Activated T-helper 1 cell treated with anti-CD3 and anti-CD28 coated beads, Interleukin-12 subunit alpha, Interleukin-12 subunit beta, Interleukin-2, Interleukin-4 antibody, amounts not matched to agents 30 ng/mL and 10 ng/mL and 1 ng/mL, durations not matched to agents 14 hours and 24 hours and 36 hours (primary cell): ENCODE data around the gene NR5A1. TPM values are rescaled to one million over a fixed set of nuclear protein-coding genes. Genes with fewer than 3 reads are reported as not detected.

ENCODE experiments used
- DNase-seq: peaks from one replicate; pipeline ENCODE4 v3.0.0; 2021; ENCODE audit warnings: low spot score
- H3K27ac Mint-ChIP-seq: one replicate; pipeline ENCODE4 v1.8.0; 2021; ENCODE audit warnings: mild to moderate bottlenecking, mixed read lengths
- H3K27me3 Mint-ChIP-seq: one replicate; pipeline ENCODE4 v1.8.0; 2022; ENCODE audit warnings: mild to moderate bottlenecking, moderate library complexity, mixed read lengths; ENCODE audit not compliant: insufficient read depth
- H3K36me3 Mint-ChIP-seq: one replicate; pipeline ENCODE4 v1.8.0; 2021; ENCODE audit warnings: low read depth, mixed read lengths
- H3K4me1 Mint-ChIP-seq: one replicate; pipeline ENCODE4 v1.8.0; 2021; ENCODE audit warnings: low read depth, mixed read lengths
- H3K4me3 Mint-ChIP-seq: one replicate; pipeline ENCODE4 v1.8.0; 2021; ENCODE audit warnings: mild to moderate bottlenecking, moderate library complexity, mixed read lengths
- H3K9me3 Mint-ChIP-seq: one replicate; pipeline ENCODE4 v1.8.0; 2021; ENCODE audit warnings: mixed read lengths
- intact Hi-C: fragments of 100-400 bp; cut with micrococcal nuclease; formaldehyde crosslinking; loops from one replicate; pipeline ENCODE4 v1.15.1; 2024
- total RNA-seq: library from RNA; stranded (reverse); gene quantifications from 2 replicates; pipeline ENCODE4 v1.2.3, GENCODE V29; 2022

Gene NR5A1
- total RNA-seq, 1 donor from 2014 or later, result not detected

GRCh38 chr9:124530246-124530645, 23.0 kb upstream of the NR5A1 start:
- intact Hi-C loops, result no loop called here
- no peak overlapping the region for H3K4me3 Mint-ChIP-seq
- no peak overlapping the region for H3K27ac Mint-ChIP-seq

GRCh38 chr9:124527781-124528180, 20.6 kb upstream of the NR5A1 start:
- Mint-ChIP-seq H3K36me3 (no peaks in the 10 kb centered on the region), H3K4me1 (no peaks in the 10 kb centered on the region), H3K9me3 (no peaks in the 10 kb centered on the region), H3K27ac (no peak overlapping the region), H3K27me3 (peaks cover 2% of the 10 kb centered on the region), H3K4me3 (no peak overlapping the region)
- no peak for DNase-seq
- intact Hi-C loops, result no loop called here

More at GRCh38 chr9:124530246-124530645, 23.0 kb upstream of the NR5A1 start:
- H3K9me3 Mint-ChIP-seq, result no peaks in the 10 kb centered on the region
- no peaks in the 10 kb centered on the region for H3K4me1 Mint-ChIP-seq
- H3K36me3 Mint-ChIP-seq, result no peaks in the 10 kb centered on the region
- no peaks in the 10 kb centered on the region for H3K27me3 Mint-ChIP-seq
- DNase-seq, result no peak

- no peaks in the 10 kb centered on the region for H3K4me1 Mint-ChIP-seq
- no peak for DNase-seq
- intact Hi-C loops, result no loop called here
- no peak overlapping the region for H3K27ac Mint-ChIP-seq
- H3K27me3 Mint-ChIP-seq, result peaks cover 2% of the 10 kb centered on the region
- H3K4me3 Mint-ChIP-seq, result no peak overlapping the region
- no peaks in the 10 kb centered on the region for H3K9me3 Mint-ChIP-seq
- no peaks in the 10 kb centered on the region for H3K36me3 Mint-ChIP-seq
Measured at GRCh38 chr9:124526174-124526573, 19.0 kb upstream of the NR5A1 start.

GRCh38 chr9:124522121-124523098, 15.2 kb upstream of the NR5A1 start:
- Mint-ChIP-seq H3K36me3 (no peaks in the 10 kb centered on the region), H3K4me3 (no peak overlapping the region), H3K27me3 (peaks cover 12% of the 10 kb centered on the region), H3K27ac (no peak overlapping the region), H3K4me1 (no peaks in the 10 kb centered on the region), H3K9me3 (no peaks in the 10 kb centered on the region)
- intact Hi-C loops, result no loop called here
- DNase-seq, result no peak

- H3K27me3 Mint-ChIP-seq, result peaks cover 15% of the 10 kb centered on the region
- intact Hi-C loops, result no loop called here
- no peaks in the 10 kb centered on the region for H3K4me1 Mint-ChIP-seq
- no peaks in the 10 kb centered on the region for H3K9me3 Mint-ChIP-seq
- H3K36me3 Mint-ChIP-seq, result no peaks in the 10 kb centered on the region
- no peak for DNase-seq
- H3K27ac Mint-ChIP-seq, result no peak overlapping the region
- no peak overlapping the region for H3K4me3 Mint-ChIP-seq
Measured at GRCh38 chr9:124521142-124521541, 13.9 kb upstream of the NR5A1 start.

GRCh38 chr9:124520206-124520596, 13.0 kb upstream of the NR5A1 start:
- H3K27ac Mint-ChIP-seq, result no peak overlapping the region

GRCh38 chr9:124518116-124518515, 10.9 kb upstream of the NR5A1 start:
- Mint-ChIP-seq H3K4me3 (no peak overlapping the region), H3K27ac (no peak overlapping the region), H3K36me3 (no peaks in the 10 kb centered on the region), H3K27me3 (peaks cover 14% of the 10 kb centered on the region), H3K4me1 (no peaks in the 10 kb centered on the region), H3K9me3 (no peaks in the 10 kb centered on the region)
- DNase-seq, result no peak
- intact Hi-C loops, result no loop called here

More at GRCh38 chr9:124520206-124520596, 13.0 kb upstream of the NR5A1 start:
- no peak for DNase-seq
- Mint-ChIP-seq H3K27me3 (peaks cover 15% of the 10 kb centered on the region), H3K4me1 (no peaks in the 10 kb centered on the region), H3K4me3 (no peak overlapping the region), H3K9me3 (no peaks in the 10 kb centered on the region), H3K36me3 (no peaks in the 10 kb centered on the region)
- intact Hi-C loops, result no loop called here

- no peak overlapping the region for H3K4me3 Mint-ChIP-seq
- no peaks in the 10 kb centered on the region for H3K9me3 Mint-ChIP-seq
- no peak overlapping the region for H3K27ac Mint-ChIP-seq
- intact Hi-C loops, result no loop called here
- no peaks in the 10 kb centered on the region for H3K36me3 Mint-ChIP-seq
- peaks cover 14% of the 10 kb centered on the region for H3K27me3 Mint-ChIP-seq
- no peaks in the 10 kb centered on the region for H3K4me1 Mint-ChIP-seq
- no peak for DNase-seq
Measured at GRCh38 chr9:124517600-124517999, 10.4 kb upstream of the NR5A1 start.

GRCh38 chr9:124514874-124515273, 7.7 kb upstream of the NR5A1 start:
- no peak for DNase-seq
- H3K4me1 Mint-ChIP-seq, result no peaks in the 10 kb centered on the region
- H3K36me3 Mint-ChIP-seq, result no peaks in the 10 kb centered on the region
- H3K9me3 Mint-ChIP-seq, result no peaks in the 10 kb centered on the region
- intact Hi-C loops, result no loop called here
- no peak overlapping the region for H3K27ac Mint-ChIP-seq
- H3K4me3 Mint-ChIP-seq, result no peak overlapping the region
- peaks cover 14% of the 10 kb centered on the region for H3K27me3 Mint-ChIP-seq

- Mint-ChIP-seq H3K4me3 (no peak overlapping the region), H3K27me3 (peaks cover 12% of the 10 kb centered on the region), H3K4me1 (no peaks in the 10 kb centered on the region), H3K36me3 (no peaks in the 10 kb centered on the region), H3K27ac (no peak overlapping the region), H3K9me3 (no peaks in the 10 kb centered on the region)
- DNase-seq, result no peak
- intact Hi-C loops, result no loop called here
Measured at GRCh38 chr9:124514125-124514524, 6.9 kb upstream of the NR5A1 start.

GRCh38 chr9:124513376-124513994, 6.3 kb upstream of the NR5A1 start:
- no peak for DNase-seq
- no peaks in the 10 kb centered on the region for H3K4me1 Mint-ChIP-seq
- intact Hi-C loops, result no loop called here
- no peaks in the 10 kb centered on the region for H3K36me3 Mint-ChIP-seq
- no peaks in the 10 kb centered on the region for H3K9me3 Mint-ChIP-seq
- H3K4me3 Mint-ChIP-seq, result no peak overlapping the region
- H3K27ac Mint-ChIP-seq, result no peak overlapping the region
- H3K27me3 Mint-ChIP-seq, result peaks cover 8% of the 10 kb centered on the region

GRCh38 chr9:124512806-124513204, 5.6 kb upstream of the NR5A1 start:
- Mint-ChIP-seq H3K4me1 (no peaks in the 10 kb centered on the region), H3K27me3 (peaks cover 6% of the 10 kb centered on the region), H3K4me3 (no peak overlapping the region), H3K27ac (no peak overlapping the region), H3K9me3 (no peaks in the 10 kb centered on the region), H3K36me3 (no peaks in the 10 kb centered on the region)
- no peak for DNase-seq
- intact Hi-C loops, result no loop called here
